ENCODE results near the gene SPEM3.

The SPEM3 gene

DNA sequence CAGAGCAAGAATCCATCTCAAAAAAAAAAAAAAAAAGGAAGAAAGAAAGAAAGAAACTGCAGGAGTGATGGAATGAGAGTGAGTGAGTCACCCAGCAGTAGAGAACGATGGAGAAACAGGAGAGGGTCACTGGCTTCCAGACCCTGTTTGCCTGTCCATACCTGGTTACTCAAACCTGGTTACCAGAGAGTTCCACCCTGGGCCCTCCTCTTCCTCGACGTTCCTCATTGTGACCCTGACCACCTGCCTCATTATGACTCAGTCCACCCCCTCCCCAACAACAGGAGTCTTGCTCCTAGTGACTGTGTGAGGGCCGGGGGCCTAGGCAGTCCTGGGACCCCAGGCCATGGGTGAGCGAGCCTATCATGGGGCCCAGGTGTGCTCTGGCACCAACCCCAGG lies at the start of gene SPEM3:
Gene SPEM3 (plus strand): TSS at position 301 of the 400 bp plus-strand sequence. CDS start 46 bp downstream, at position 347.
- intact Hi-C loops (cut with DNase I) = no loop called here

DNA sequence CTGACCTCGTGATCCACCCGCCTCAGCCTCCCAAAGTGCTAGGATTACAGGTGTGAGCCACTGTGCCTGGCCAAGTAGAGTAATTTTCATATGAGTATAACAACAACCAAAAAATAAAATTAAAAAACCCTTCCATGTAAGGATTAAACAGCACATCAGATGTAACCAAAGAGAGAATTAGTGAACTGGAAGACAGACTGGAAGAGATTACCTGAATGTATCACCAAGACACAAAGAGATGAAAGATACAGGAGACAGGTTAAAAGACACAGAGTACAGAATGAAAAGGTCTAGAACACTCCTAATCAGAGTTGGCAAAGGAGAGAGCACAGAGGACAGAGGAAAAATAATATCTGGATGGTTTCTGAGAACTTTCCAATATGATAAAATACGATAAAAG lies 49.5 kb upstream of the SPEM3 start:
- intact Hi-C loops (cut with DNase I) = no loop called here
- no peak for DNase-seq

More for the DNA sequence above, at the start of gene SPEM3:
- no peak for DNase-seq

DNA sequence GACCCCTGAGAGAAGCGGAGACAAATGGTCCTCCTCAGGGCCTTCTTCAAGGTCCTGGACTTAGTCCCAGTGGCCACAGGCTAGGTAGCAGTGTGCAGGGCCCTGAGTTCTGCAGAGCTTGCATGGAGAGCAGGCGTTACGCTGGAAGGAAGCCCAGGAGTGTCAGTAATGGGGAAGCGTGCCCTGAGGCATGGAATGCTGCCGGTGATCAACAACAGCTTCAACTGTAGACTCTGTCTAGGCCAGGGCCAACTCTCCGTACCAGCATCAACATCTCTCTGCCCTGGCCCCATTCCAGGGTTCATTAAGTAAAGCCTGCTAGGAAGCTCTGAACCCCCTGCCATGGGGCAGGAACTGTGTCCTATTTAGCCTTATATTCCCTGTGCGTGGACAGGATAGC lies 48.3 kb upstream of the SPEM3 start:
- intact Hi-C loops (cut with DNase I) = no loop called here
- peak in 4 of 42 donors; percentile 8 to 37 (median 28) for DNase-seq

DNA sequence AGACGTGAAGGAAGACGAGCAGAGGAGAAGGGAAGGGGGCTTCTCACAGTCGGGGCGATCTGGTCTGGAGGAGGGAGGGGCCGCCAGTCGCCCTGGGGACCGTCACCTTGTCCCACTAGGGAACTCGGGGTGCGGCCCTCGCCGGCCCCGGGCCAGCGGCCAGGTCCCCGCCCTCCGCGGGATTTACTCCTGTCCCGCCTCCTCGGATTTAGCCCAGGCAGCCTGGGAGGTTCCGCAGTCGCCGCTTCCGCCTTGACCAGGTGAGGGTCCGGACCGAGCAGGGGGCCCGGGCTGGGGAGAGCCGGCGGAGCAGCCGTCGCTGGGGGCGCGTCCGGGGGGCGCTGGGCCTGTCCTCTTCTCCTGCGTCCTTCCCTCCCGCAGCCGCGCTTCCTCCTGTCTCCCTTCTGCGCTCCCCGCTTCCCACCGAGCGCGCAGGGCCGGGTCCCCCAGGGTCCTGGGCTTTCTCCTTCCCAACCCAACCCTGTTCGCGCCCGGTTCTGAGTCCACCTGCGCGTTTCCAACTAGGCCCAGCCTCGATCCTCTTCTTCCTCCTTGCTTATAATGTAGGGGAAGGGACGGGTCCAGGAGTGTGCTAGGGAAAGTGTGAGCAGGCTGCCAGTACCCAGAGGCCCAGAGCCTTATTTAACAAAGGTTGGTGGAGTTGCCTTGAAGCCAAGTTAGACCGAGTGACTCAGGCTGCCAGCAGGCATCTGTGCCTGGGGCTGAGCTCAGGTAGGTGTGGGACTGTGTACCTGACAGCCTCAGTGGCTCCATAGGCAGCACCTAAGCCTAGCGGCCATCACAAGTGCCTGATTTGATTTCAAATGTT lies 47.6 kb upstream of the SPEM3 start, which contains the start of gene TNK1:
Gene TNK1 (plus strand): TSS at position 235 of the 829 bp plus-strand sequence. CDS start 1,838 bp downstream, outside the sequence.
- DNase-seq = no peak
- intact Hi-C loops (cut with DNase I) = no loop called here

DNA sequence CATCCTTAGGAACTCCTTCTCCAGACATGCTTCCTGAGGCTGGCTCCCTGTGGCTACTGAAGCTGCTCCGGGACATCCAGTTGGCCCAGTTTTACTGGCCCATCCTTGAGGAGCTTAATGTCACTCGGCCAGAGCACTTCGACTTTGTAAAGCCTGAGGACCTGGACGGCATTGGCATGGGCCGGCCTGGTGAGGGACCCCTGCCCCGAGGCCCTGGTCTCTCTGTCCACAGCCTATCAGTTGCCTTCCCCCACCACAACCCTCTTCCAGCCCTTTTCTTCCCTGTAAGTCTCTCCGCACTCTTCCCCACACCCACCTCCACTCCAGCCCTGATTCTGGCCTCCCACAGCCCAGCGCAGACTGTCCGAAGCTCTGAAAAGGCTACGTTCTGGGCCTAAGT lies 45.8 kb upstream of the SPEM3 start:
- no peak for DNase-seq
- intact Hi-C loops (cut with DNase I) = no loop called here

DNA sequence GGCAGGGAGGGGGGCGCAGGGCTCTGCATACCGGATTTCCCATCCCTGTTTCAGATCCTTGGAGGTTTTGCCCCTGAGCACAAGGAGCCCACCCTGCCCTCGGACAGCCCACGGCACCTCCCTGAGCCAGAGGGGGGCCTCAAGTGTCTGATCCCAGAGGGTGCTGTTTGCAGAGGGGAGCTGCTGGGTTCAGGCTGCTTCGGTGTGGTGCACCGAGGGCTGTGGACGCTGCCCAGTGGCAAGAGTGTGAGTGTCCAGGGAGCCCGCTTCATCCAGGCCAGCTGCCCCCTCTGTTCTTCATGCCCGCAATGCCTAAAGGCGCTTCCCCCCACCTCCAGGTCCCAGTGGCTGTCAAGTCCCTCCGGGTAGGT lies 45.3 kb upstream of the SPEM3 start:
- DNase-seq = no peak
- intact Hi-C loops (cut with DNase I) = no loop called here

DNA sequence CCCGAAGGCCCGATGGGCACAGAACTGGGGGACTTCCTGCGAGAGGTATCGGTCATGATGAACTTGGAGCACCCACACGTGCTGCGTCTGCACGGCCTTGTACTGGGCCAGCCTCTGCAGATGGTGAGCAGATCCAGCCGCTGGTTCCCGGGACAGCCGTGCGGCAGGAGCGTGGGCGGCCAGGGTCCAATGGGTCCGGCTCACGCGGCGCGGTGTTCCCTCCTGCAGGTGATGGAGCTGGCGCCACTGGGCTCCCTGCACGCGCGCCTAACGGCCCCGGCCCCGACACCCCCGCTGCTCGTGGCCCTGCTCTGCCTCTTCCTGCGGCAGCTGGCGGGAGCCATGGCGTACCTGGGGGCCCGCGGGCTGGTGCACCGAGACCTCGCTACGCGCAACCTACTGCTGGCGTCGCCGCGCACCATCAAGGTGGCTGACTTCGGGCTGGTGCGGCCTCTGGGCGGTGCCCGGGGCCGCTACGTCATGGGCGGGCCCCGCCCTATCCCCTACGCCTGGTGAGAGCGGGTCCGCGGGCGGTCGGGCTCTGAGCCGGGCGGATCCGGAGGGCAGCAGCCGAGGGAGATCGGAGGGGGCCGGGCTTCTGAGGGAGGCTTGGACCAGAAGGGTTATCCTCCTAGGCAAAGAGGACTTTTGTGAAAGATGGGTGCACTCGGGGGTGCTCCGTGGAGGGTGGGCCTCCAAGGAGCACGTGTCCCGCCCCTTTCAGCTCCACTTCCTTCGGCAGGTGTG lies 44.7 kb upstream of the SPEM3 start:
- peak in 41 of 42 donors; percentile 48 to 87 (median 72) for DNase-seq
- intact Hi-C loops (cut with DNase I) = no loop called here

DNA sequence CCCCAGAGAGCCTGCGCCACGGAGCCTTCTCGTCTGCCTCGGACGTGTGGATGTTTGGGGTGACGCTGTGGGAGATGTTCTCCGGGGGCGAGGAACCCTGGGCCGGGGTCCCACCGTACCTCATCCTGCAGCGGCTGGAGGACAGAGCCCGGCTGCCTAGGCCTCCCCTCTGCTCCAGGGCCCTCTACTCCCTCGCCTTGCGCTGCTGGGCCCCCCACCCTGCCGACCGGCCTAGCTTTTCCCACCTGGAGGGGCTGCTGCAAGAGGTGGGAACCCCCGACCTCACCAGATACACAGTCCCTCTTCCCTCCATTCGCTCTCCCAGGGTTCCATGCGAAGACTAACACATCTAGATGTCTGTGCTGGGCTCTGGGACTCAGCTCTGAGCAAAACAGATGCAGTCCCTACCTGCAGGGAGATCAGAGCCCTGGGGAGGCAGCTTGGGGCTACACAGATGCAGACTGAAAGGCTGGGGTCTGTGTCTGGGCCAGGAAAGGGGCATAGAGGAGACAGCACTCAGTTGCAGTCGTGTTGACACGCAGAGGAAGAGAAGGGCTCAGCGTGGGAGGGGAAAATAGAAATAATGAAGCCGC lies 44.1 kb upstream of the SPEM3 start:
- DNase-seq = peak in 16 of 42 donors; percentile 8 to 84 (median 39)
- intact Hi-C loops (cut with DNase I) = no loop called here

DNA sequence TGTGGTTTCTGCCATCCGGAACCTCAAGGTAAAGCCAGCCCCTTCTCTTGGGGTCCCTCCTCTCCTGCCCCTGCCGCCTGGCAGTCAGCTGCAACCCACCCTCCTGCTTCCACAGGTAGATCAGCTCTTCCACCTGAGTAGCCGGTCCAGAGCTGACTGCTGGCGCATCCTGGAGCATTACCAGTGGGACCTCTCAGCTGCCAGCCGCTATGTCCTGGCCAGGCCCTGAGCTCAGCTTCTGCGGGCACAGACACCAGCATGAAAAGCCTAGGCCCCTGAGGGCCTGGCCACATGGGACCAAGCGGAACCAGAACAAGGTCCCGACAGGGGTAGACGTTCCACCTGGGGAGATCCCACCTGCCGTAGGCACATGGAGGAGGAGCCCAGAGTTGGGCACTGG lies 39.8 kb upstream of the SPEM3 start:
- intact Hi-C loops (cut with DNase I) = no loop called here
- DNase-seq = no peak

DNA sequence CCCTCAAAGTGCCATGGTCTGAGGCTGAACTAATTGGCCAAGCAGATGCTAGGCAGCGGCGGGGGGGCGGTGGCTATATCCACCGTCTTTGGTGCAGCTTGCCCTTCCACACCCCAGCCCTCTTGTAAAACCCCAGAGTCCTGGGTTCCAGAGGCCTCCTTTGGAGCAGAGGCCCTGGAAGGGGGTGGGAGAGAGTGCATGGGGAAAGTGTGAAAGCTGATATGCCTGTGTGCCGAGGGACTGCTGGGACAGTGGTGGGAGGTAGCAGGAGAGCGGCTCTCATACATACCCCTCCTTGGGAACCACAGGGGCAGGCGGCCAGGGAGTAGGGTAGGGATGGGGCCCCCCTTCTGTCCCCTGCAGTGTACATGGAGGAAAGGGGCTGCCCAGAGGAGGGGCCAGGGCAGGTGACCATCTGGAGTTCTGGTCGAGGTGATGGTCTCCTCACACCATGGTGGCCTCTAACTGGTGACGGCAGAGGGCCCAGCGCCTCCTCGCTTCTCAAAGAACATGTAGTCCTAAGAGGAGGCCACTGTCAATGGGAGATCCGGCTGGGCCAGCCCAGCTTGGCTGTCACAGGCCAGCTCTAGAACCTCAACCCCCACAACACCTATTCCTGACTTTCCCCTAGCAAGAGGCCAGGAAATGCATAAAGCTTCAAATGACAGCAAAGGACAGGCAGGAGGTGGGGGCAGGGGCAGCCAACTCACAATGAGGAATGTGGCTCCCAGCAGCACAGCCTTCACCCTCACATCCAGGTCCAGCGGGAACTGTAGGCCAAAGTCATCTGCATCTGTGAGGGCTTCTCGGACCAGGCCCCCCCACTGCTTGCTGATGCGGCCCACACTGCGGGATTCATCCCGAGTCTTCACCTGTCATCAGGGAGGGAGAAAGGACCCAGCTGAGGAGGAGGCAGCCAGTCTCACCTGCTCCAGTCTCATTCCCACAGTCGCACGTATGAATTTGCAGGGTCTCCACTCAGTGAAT lies 38.4 kb upstream of the SPEM3 start:
- DNase-seq = no peak
- intact Hi-C loops (cut with DNase I) = loop anchor here (5.0 kb wide), 1 partner anchor 38 kb away; the partner anchor contains the start of gene KCTD11

DNA sequence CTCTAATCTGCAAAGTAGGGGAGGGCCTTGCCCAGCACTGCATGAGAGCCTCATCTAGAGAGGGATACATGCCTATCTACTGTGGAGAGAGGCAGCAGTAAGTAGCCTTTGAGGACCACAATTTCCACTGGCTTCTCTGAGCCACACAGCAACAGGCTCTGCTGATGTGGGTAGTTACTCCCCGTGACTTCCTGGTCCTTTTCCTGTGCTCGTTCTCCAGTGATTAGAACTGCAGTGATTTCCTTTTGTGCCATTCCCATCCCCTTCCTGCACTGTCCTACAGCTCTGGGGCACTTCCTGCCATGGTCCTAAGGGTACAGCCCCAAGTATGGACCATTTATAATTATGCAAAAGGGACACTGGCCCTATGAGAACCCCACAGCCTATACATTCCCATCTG lies 37.4 kb upstream of the SPEM3 start:
- DNase-seq = no peak
- intact Hi-C loops (cut with DNase I) = loop anchor here (5.0 kb wide), 1 partner anchor 39 kb away; the partner anchor contains the start of gene KCTD11

DNA sequence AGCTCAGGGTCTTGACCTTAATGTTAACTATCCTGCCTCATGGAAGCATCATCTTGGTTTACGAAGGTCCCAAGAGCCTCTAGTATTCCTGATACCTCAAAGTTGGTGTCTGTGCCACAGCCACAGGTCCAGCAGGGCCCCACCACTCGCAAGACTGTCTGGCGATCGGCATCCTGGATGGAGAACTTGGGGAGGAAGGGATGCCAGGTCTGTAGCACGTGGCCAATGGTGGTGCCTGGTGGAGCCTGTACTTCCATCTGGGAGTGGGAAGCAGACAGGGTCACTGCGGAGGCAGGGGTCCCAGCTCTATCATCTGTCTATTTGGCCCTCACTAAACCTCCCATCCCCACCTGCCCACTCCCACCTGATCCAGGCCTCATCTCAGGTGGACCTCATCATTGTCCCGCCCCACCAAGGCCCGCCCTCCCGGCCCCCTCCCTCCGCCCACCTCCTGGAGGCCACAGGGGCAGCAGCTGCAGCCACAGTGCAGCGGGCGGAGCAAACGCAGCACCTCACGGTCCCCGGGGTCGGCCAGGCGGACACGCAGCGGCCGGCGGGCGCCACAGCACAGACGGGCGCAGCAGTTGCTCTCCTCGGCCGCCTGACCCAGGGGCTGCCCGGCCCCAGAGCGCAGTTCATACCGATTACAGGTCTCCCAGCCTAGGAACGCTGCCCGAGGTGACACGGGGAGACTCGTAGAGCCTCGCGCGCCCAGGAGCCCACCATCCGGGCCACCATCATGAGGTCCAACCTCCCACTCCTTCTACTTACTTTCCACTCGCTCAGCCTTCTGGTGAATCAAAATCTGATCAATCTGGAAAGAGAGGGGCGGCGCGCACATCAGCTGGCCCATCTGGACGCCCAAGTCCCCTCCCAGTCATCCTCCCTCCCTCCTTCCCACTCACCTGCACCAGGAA lies 35.7 kb upstream of the SPEM3 start:
- intact Hi-C loops (cut with DNase I) = loop anchor here (5.0 kb wide), 1 partner anchor 41 kb away; the partner anchor contains the start of gene KCTD11
- no peak for DNase-seq

DNA sequence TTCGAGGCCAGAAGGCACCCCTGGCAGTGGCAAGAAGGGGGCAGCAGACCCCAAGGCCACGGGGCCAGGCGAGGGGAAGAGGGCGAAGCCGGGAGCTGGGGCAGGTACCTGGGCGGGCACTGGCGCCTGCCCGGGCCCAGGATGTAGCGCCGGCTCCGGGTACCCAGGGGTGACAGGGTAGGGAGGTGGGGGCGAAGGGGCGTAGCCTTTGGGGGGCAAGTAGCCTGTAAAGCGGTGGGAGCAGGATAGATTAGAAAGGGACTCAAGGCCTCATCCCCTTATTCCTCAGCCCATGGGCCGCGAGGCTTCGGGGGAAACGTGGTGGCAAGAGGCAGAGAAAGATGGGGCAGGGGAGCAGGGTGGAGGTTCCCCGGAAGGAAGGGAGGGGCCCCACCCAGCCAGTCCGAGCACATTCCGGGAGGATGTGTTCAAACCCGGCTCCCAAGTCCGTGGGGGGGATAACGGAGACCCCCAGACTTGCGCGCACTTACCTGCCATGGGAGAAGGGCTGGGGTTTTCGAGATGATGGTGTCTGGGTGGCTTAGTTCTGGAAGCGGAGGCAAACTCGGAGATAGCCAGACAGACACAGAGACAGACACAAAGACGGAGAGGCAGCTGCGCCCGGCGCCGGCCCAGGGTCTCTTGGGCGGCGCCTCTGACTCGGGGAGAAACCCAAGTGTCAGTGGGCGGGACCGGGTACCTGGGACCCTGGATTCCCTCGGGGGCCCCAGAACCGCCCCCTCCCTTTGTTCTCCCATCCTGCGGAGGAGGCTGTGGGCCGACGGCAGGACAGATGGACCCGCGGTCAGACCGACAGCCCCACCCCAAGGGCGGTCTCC lies 34.8 kb upstream of the SPEM3 start:
- DNase-seq = no peak
- intact Hi-C loops (cut with DNase I) = loop anchor here (5.0 kb wide), 1 partner anchor 42 kb away; the partner anchor contains the start of gene KCTD11

DNA sequence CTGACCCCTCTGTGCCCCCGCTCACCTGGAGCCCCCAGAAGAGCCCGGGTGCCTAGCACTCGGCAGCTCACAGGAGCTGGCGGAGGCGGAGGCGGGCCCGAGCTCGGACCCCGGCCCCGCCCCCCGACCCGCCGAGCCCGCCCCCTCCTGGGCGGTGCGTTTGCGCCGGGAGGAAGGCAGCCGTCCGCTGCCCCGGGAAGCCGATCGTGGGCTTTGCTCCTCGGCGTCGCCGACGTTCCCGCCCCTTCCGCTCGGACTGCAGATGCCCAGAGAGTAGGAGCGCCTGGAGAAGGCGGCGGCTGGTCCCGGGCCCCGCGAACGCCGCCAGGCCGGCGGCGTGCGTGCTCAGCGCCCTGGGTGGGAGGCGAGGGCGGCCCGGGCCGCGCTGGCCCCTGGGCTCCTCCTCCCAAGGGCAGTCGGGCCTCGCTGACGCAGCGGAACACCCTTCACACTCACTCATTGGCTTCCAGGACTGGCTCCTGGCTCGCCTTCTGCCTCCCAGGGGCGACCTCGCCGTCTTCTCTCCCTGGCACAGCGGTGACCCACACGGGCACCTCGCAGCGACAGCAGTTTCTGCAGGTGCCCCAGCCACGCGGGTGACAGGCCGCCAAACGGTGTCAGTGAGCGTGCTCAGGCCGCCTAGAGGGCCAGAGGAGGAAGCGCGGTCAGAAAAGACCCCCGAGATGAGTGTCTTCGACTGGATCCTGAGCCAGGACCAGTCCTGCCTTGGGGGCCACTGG lies 34.0 kb upstream of the SPEM3 start, which contains the start of gene PLSCR3:
Gene PLSCR3 (minus strand): TSS at position 74 of the 740 bp plus-strand sequence. CDS start 415 bp downstream, outside the sequence.
- intact Hi-C loops (cut with DNase I) = loop anchor here (5.0 kb wide), 1 partner anchor 42 kb away; the partner anchor contains the start of gene KCTD11
- peak; percentile 51 to 91 (median 84) for DNase-seq

DNA sequence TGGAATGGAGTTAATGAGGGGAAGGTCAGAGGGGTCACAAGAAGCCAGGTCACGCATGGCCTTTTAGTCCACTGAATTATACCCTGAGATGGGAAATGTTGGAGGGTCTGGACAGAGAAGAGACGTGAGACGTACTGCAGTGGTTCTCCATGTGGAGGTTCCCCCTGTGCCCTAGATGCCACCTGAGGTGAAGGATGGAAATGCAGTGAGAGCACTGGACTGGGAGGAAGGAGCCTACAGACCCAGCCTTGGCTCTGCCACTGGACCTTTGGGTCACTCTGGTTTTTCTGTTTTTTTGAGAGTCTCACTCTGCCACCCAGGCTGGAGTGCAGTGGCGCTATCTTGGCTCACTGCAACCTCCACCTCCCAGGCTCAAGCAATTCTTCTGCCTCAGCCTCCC lies 32.5 kb upstream of the SPEM3 start:
- intact Hi-C loops (cut with DNase I) = no loop called here
- no peak for DNase-seq

DNA sequence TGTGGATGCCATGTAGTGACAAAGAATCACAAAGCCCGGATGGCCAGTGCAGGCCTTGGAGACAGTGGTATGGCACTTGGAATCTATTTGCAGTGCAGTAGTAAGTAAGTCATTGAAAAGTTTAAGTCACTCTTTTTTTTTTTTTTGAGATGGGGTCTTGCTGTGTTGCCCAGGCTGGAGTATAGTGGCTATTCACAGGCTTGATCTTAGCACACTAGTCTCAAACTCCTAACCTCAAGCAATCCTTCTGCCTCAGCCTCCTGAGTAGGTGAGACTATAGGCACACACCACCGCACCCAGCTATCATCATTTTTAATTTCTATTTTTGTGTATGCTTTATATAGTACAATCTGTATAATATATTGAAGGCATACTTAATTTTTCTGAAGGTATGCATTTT lies 30.0 kb upstream of the SPEM3 start:
- no peak for DNase-seq
- intact Hi-C loops (cut with DNase I) = no loop called here
